KOPT-K1 (cell line): ENCODE measurements around the gene MBNL1.

Experiments
- H3K27ac ChIP-seq: fragments of 200-600 bp; sonication (generic); 2 replicates; pipeline ENCODE4 v1.5.1; 2016; ENCODE audit warnings: antibody characterized with exemption, mild to moderate bottlenecking, low read depth, low read length; ENCODE audit not compliant: poor library complexity, severe bottlenecking
- H3K36me3 ChIP-seq: fragments of 200-600 bp; sonication (generic); 2 replicates; pipeline ENCODE4 v1.5.1; 2017; ENCODE audit warnings: antibody characterized with exemption, mild to moderate bottlenecking, low read length, moderate library complexity; ENCODE audit not compliant: insufficient read depth
- H3K9me3 ChIP-seq: fragments of 200-600 bp; sonication (generic); 2 replicates; pipeline ENCODE4 v1.5.1; 2017; ENCODE audit warnings: antibody characterized with exemption, low read length, mild to moderate bottlenecking; ENCODE audit not compliant: insufficient read depth, poor library complexity, severe bottlenecking

MBNL1 gene

GRCh38 chr3:152241142-152242017 is 27.3 kb upstream of the MBNL1 start:
- H3K9me3 ChIP-seq: no peaks in the 10 kb centered on the region
- H3K36me3 ChIP-seq: no peaks in the 10 kb centered on the region
- H3K27ac ChIP-seq: peak overlapping the region; percentile 91

GRCh38 chr3:152243301-152243711 is 25.4 kb upstream of the MBNL1 start:
- Histone ChIP-seq H3K36me3 (peaks cover 4% of the 10 kb centered on the region; the same call in 1 of the 2 replicates), H3K9me3 (peaks cover 4% of the 10 kb centered on the region), H3K27ac (peak overlapping the region; percentile 91)

GRCh38 chr3:152243721-152244516 is 24.8 kb upstream of the MBNL1 start:
- Histone ChIP-seq H3K36me3 (peaks cover 5% of the 10 kb centered on the region; the same call in 1 of the 2 replicates), H3K9me3 (peaks cover 6% of the 10 kb centered on the region), H3K27ac (peak overlapping the region; percentile 91)

GRCh38 chr3:152244517-152244888 is 24.2 kb upstream of the MBNL1 start:
- Histone ChIP-seq H3K36me3 (peaks cover 5% of the 10 kb centered on the region; the same call in 1 of the 2 replicates), H3K9me3 (peaks cover 6% of the 10 kb centered on the region), H3K27ac (peak overlapping the region; percentile 91)

- peak overlapping the region; percentile 91 for H3K27ac ChIP-seq
- H3K9me3 ChIP-seq: peaks cover 6% of the 10 kb centered on the region
- H3K36me3 ChIP-seq: peaks cover 5% of the 10 kb centered on the region; the same call in 1 of the 2 replicates
Measured at GRCh38 chr3:152245498-152246170, 23.1 kb upstream of the MBNL1 start.

- Histone ChIP-seq H3K36me3 (peaks cover 23% of the 10 kb centered on the region), H3K9me3 (peaks cover 6% of the 10 kb centered on the region), H3K27ac (no peak overlapping the region)
Measured at GRCh38 chr3:152251916-152252315, 16.8 kb upstream of the MBNL1 start.

- Histone ChIP-seq H3K36me3 (peaks cover 23% of the 10 kb centered on the region), H3K9me3 (peaks cover 6% of the 10 kb centered on the region), H3K27ac (no peak overlapping the region)
Measured at GRCh38 chr3:152252755-152253154, 16.0 kb upstream of the MBNL1 start.

- H3K36me3 ChIP-seq: peaks cover 18% of the 10 kb centered on the region
- no peaks in the 10 kb centered on the region for H3K9me3 ChIP-seq
- peak overlapping the region; percentile 51 for H3K27ac ChIP-seq
Measured at GRCh38 chr3:152253514-152253913, 15.2 kb upstream of the MBNL1 start.

GRCh38 chr3:152254041-152254440 is 14.7 kb upstream of the MBNL1 start:
- Histone ChIP-seq H3K9me3 (no peaks in the 10 kb centered on the region), H3K27ac (peak overlapping the region; percentile 51), H3K36me3 (peaks cover 18% of the 10 kb centered on the region)

GRCh38 chr3:152255290-152255689 is 13.4 kb upstream of the MBNL1 start:
- peaks cover 21% of the 10 kb centered on the region for H3K36me3 ChIP-seq

GRCh38 chr3:152256851-152257562 is 11.7 kb upstream of the MBNL1 start:
- Histone ChIP-seq H3K9me3 (no peaks in the 10 kb centered on the region), H3K36me3 (peaks cover 28% of the 10 kb centered on the region), H3K27ac (peak overlapping the region; percentile 75)

More at GRCh38 chr3:152255290-152255689, 13.4 kb upstream of the MBNL1 start:
- H3K27ac ChIP-seq: peak overlapping the region; percentile 75
- H3K9me3 ChIP-seq: no peaks in the 10 kb centered on the region

- H3K9me3 ChIP-seq: no peaks in the 10 kb centered on the region
- peak overlapping the region; percentile 75 for H3K27ac ChIP-seq
Measured at GRCh38 chr3:152257563-152258035, 11.1 kb upstream of the MBNL1 start.

GRCh38 chr3:152258448-152259393 is 10.0 kb upstream of the MBNL1 start:
- H3K36me3 ChIP-seq: peaks cover 37% of the 10 kb centered on the region
- peak overlapping the region; percentile 75 for H3K27ac ChIP-seq

More at GRCh38 chr3:152257563-152258035, 11.1 kb upstream of the MBNL1 start:
- H3K36me3 ChIP-seq: peaks cover 33% of the 10 kb centered on the region

More at GRCh38 chr3:152258448-152259393, 10.0 kb upstream of the MBNL1 start:
- no peaks in the 10 kb centered on the region for H3K9me3 ChIP-seq
